ENCODE results near the gene FREM1. TPM values are rescaled to one million over a fixed set of nuclear protein-coding genes. Genes with fewer than 3 reads are reported as not detected.

The FREM1 gene
- total RNA-seq, 4 donors from 2014 or later: 0.10 to 3.3 (median 1.00) TPM

GRCh38 chr9:14838701-14839100 lies 71.5 kb downstream of the FREM1 start:
- H3K4me1 ChIP-seq: no peaks in the 10 kb centered on the region
- ATAC-seq (no peak), DNase-seq (no peak)
- H3K4me3 ChIP-seq: no peak overlapping the region
- no peaks in the 10 kb centered on the region for H3K36me3 ChIP-seq
- intact Hi-C loops (cut with DNase I; ENCODE audit: low total_unique reads) (no loop called here), in situ Hi-C loops (cut with MboI; ENCODE audit: low sequenced_read_pairs in 4 of 4) (no loop called here)
- no peaks in the 10 kb centered on the region for H3K27me3 ChIP-seq
- no peak overlapping the region for H3K27ac ChIP-seq
- no peaks in the 10 kb centered on the region for H3K9me3 ChIP-seq
- TF ChIP-seq CTCF (IDR thresholded peaks at IDR 0.05 in 4 of 5, conservative IDR thresholded peaks at IDR 0.05 in 1 of 5) (no peak), POLR2A (IDR thresholded peaks at IDR 0.05) (no peak)

DNA sequence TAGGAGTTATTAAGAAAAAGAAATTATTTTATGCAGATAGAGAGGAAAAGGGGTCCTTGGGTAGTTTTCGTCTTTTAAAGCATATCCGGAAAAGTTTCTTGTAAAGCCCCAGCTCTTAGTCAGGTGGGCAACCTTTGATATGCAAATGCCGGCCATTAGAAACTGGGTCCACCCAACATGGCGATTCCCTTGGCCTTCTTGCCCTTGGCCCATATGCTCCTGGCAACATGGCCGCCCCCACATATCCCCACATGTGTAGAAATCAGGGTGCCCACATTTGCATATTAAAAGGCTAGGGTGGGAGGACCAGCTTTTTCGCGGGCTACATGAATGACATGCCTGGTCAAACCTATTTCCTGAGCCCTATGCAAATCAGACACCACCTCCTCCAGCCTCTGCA lies 73.3 kb downstream of the FREM1 start:
- Histone ChIP-seq H3K4me1 (no peaks in the 10 kb centered on the region), H3K4me3 (no peak overlapping the region), H3K9me3 (no peaks in the 10 kb centered on the region), H3K36me3 (no peaks in the 10 kb centered on the region), H3K27me3 (no peaks in the 10 kb centered on the region), H3K27ac (no peak overlapping the region)
- ATAC-seq: no peak
- no peak for DNase-seq
- intact Hi-C loops (cut with DNase I; ENCODE audit: low total_unique reads) (no loop called here), in situ Hi-C loops (cut with MboI; ENCODE audit: low sequenced_read_pairs in 4 of 4) (no loop called here)
- TF ChIP-seq CTCF (IDR thresholded peaks at IDR 0.05 in 4 of 5, conservative IDR thresholded peaks at IDR 0.05 in 1 of 5) (no peak), POLR2A (IDR thresholded peaks at IDR 0.05) (no peak)

DNA sequence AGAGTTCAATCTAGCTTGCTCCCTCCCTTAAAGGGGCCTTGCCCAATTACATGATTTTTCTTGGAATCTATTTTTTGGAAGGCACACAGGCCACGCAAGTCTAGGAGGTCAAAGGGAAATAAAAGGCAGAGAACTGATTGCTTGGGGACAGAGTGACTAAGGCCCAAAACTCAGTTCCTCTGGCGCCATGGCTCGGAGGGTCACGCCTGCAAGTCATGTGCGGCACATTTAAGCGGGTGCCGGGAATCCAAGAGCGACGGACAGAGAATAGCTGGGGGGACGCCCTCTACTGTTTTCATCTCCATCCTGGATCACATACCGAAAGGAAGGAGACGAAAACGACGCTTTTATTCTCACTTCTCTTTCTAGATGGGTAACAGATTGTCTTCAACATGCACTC lies 78.6 kb downstream of the FREM1 start:
- peaks cover 0 to 7% of the 10 kb centered on the region in 2 donors for H3K4me1 ChIP-seq
- no peaks in the 10 kb centered on the region for H3K9me3 ChIP-seq
- no peaks in the 10 kb centered on the region for H3K36me3 ChIP-seq
- TF ChIP-seq CTCF (IDR thresholded peaks at IDR 0.05 in 4 of 5, conservative IDR thresholded peaks at IDR 0.05 in 1 of 5): no peak
- no peak for TF ChIP-seq POLR2A (IDR thresholded peaks at IDR 0.05)
- in situ Hi-C loops (cut with MboI; ENCODE audit: low sequenced_read_pairs in 4 of 4) (no loop called here), intact Hi-C loops (cut with DNase I; ENCODE audit: low total_unique reads) (no loop called here)
- H3K4me3 ChIP-seq: no peak overlapping the region
- ATAC-seq (no peak), DNase-seq (no peak)
- H3K27me3 ChIP-seq: no peaks in the 10 kb centered on the region
- H3K27ac ChIP-seq: peak overlapping the region in 1 of 4 donors; percentile 24

GRCh38 chr9:14831074-14831473 lies 79.2 kb downstream of the FREM1 start:
- Histone ChIP-seq H3K27ac (peak overlapping the region in 1 of 4 donors; percentile 24), H3K4me3 (no peak overlapping the region), H3K27me3 (no peaks in the 10 kb centered on the region), H3K4me1 (peaks cover 0 to 7% of the 10 kb centered on the region in 2 donors), H3K36me3 (no peaks in the 10 kb centered on the region), H3K9me3 (no peaks in the 10 kb centered on the region)
- peak; percentile 33 to 36 for ATAC-seq
- in situ Hi-C loops (cut with MboI; ENCODE audit: low sequenced_read_pairs in 4 of 4): no loop called here
- DNase-seq: no peak
- TF ChIP-seq POLR2A (IDR thresholded peaks at IDR 0.05) (no peak), CTCF (IDR thresholded peaks at IDR 0.05 in 4 of 5, conservative IDR thresholded peaks at IDR 0.05 in 1 of 5) (no peak)
- intact Hi-C loops (cut with DNase I; ENCODE audit: low total_unique reads): no loop called here

DNA sequence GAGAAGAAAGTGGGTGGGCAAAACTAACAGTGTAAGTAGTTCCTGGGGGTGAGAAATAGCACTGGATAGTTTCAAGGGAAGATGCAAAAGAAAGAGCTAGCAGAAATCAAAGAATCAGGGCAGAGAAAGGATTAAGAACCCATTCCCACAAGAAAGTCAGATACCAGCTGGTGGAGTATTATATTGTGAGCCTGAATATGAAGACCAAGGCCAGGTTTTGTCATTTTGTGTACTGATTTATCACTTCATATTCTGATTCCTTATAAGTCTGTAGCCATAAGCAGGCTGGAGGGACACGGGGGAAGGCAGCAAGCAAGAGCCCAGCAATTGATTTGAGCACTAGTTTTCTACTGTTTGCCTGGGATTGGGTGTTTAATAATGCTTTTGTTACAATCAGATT lies 80.2 kb downstream of the FREM1 start:
- Histone ChIP-seq H3K27me3 (no peaks in the 10 kb centered on the region), H3K9me3 (no peaks in the 10 kb centered on the region), H3K4me1 (peaks cover 0 to 7% of the 10 kb centered on the region in 2 donors), H3K4me3 (no peak overlapping the region), H3K36me3 (no peaks in the 10 kb centered on the region), H3K27ac (no peak overlapping the region)
- no peak for DNase-seq
- ATAC-seq: no peak
- no peak for TF ChIP-seq POLR2A (IDR thresholded peaks at IDR 0.05)
- no peak for TF ChIP-seq CTCF (IDR thresholded peaks at IDR 0.05 in 4 of 5, conservative IDR thresholded peaks at IDR 0.05 in 1 of 5)
- intact Hi-C loops (cut with DNase I; ENCODE audit: low total_unique reads) (no loop called here), in situ Hi-C loops (cut with MboI; ENCODE audit: low sequenced_read_pairs in 4 of 4) (no loop called here)
